ENCODE measurements around the gene HASPIN.

DNA sequence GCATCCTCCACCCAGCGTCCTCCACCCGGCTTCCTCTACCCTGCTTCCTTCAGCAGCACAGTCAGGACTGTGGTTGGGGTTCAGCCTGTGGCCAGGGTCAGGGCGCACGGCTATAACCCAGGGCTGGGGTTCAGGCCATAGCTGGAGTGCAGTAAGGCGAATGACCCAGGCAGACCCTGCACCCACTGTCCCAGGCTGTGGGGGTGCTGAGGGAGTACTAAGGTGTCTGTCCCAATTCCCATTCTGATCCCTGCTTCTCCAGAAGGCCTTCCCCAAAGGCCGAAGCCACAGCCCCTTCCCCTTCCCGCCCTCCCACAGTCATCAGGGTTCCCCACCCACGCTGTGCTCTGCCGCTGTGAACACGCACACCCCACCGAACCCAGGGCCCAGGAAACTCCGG, 42.6 kb upstream of the HASPIN start:
- TF ChIP-seq POLR2A (IDR thresholded peaks at IDR 0.05), result no peak
- TF ChIP-seq, protein P1, sequence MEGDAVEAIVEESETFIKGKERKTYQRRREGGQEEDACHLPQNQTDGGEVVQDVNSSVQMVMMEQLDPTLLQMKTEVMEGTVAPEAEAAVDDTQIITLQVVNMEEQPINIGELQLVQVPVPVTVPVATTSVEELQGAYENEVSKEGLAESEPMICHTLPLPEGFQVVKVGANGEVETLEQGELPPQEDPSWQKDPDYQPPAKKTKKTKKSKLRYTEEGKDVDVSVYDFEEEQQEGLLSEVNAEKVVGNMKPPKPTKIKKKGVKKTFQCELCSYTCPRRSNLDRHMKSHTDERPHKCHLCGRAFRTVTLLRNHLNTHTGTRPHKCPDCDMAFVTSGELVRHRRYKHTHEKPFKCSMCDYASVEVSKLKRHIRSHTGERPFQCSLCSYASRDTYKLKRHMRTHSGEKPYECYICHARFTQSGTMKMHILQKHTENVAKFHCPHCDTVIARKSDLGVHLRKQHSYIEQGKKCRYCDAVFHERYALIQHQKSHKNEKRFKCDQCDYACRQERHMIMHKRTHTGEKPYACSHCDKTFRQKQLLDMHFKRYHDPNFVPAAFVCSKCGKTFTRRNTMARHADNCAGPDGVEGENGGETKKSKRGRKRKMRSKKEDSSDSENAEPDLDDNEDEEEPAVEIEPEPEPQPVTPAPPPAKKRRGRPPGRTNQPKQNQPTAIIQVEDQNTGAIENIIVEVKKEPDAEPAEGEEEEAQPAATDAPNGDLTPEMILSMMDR (IDR thresholded peaks at IDR 0.05), result no peak

All from right lobe of liver (tissue), 4 donors.